Measurements from ENCODE around the gene DYNLT1. TPM values are rescaled to one million over a fixed set of nuclear protein-coding genes. Genes with fewer than 3 reads are reported as not detected.

Gene DYNLT1
- total and polyA plus RNA-seq, 9 donors, result 50.0 to 217 (median 103) TPM

- no peak for DNase-seq
- intact Hi-C loops (cut with DNase I), result loop anchor here in 1 of 4 donors (10.0 kb wide), 1 partner anchor 135 kb away; no protein-coding TSS in a partner anchor
- 74 to 83% (median 81%) methylated on average over 7 of the region's 7 CpGs for WGBS, 3 donors
- H3K4me1 ChIP-seq (ENCODE audit: insufficient read depth), result no peaks in the 10 kb centered on the region
- H3K36me3 ChIP-seq, result no peaks in the 10 kb centered on the region
- no peak overlapping the region for H3K4me3 ChIP-seq
- H3K9me3 ChIP-seq, result no peaks in the 10 kb centered on the region
- H3K27ac ChIP-seq, result no peak overlapping the region
- TF ChIP-seq, protein P1, sequence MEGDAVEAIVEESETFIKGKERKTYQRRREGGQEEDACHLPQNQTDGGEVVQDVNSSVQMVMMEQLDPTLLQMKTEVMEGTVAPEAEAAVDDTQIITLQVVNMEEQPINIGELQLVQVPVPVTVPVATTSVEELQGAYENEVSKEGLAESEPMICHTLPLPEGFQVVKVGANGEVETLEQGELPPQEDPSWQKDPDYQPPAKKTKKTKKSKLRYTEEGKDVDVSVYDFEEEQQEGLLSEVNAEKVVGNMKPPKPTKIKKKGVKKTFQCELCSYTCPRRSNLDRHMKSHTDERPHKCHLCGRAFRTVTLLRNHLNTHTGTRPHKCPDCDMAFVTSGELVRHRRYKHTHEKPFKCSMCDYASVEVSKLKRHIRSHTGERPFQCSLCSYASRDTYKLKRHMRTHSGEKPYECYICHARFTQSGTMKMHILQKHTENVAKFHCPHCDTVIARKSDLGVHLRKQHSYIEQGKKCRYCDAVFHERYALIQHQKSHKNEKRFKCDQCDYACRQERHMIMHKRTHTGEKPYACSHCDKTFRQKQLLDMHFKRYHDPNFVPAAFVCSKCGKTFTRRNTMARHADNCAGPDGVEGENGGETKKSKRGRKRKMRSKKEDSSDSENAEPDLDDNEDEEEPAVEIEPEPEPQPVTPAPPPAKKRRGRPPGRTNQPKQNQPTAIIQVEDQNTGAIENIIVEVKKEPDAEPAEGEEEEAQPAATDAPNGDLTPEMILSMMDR (IDR thresholded peaks at IDR 0.05), result no peak
- TF ChIP-seq EP300 (IDR thresholded peaks at IDR 0.05), result no peak
- TF ChIP-seq POLR2A (IDR thresholded peaks at IDR 0.05), result no peak
- no peaks in the 10 kb centered on the region for H3K27me3 ChIP-seq
Measured at GRCh38 chr6:158669145-158670035, 24.8 kb upstream of the DYNLT1 start.

GRCh38 chr6:158668707-158669103, 24.2 kb upstream of the DYNLT1 start:
- 72 to 73% (median 72%) methylated on average over 7 of the region's 7 CpGs for WGBS, 3 donors
- no peak overlapping the region for H3K27ac ChIP-seq
- TF ChIP-seq, protein P1 (IDR thresholded peaks at IDR 0.05), result no peak
- TF ChIP-seq POLR2A (IDR thresholded peaks at IDR 0.05) (no peak), EP300 (IDR thresholded peaks at IDR 0.05) (no peak)
- intact Hi-C loops (cut with DNase I), result loop anchor here in 1 of 4 donors (10.0 kb wide), 1 partner anchor 134 kb away; no protein-coding TSS in a partner anchor
- no peak overlapping the region for H3K4me3 ChIP-seq
- H3K27me3 ChIP-seq, result no peaks in the 10 kb centered on the region
- no peak for DNase-seq
- H3K9me3 ChIP-seq, result no peaks in the 10 kb centered on the region
- no peaks in the 10 kb centered on the region for H3K36me3 ChIP-seq
- no peaks in the 10 kb centered on the region for H3K4me1 ChIP-seq (ENCODE audit: insufficient read depth)

- no peak for TF ChIP-seq EP300 (IDR thresholded peaks at IDR 0.05)
- TF ChIP-seq, protein P1 (IDR thresholded peaks at IDR 0.05), result no peak
- no peak for TF ChIP-seq POLR2A (IDR thresholded peaks at IDR 0.05)
- no peaks in the 10 kb centered on the region for H3K9me3 ChIP-seq
- H3K4me3 ChIP-seq, result no peak overlapping the region
- no peaks in the 10 kb centered on the region for H3K36me3 ChIP-seq
- 90 to 95% (median 94%) methylated on average over 8 of the region's 8 CpGs for WGBS, 3 donors
- no peak overlapping the region for H3K27ac ChIP-seq
- no peaks in the 10 kb centered on the region for H3K27me3 ChIP-seq
- DNase-seq, result no peak
- peaks cover 3% of the 10 kb centered on the region for H3K4me1 ChIP-seq (ENCODE audit: insufficient read depth)
- intact Hi-C loops (cut with DNase I), result loop anchor here in 1 of 4 donors (10.0 kb wide), 1 partner anchor 133 kb away; no protein-coding TSS in a partner anchor
Measured at GRCh38 chr6:158667360-158667981, 22.9 kb upstream of the DYNLT1 start.

- no peaks in the 10 kb centered on the region for H3K36me3 ChIP-seq
- no peak overlapping the region for H3K27ac ChIP-seq
- intact Hi-C loops (cut with DNase I), result loop anchor here in 1 of 4 donors (10.0 kb wide), 1 partner anchor 132 kb away; no protein-coding TSS in a partner anchor
- no peaks in the 10 kb centered on the region for H3K27me3 ChIP-seq
- 89 to 94% (median 91%) methylated on average over 14 of the region's 14 CpGs for WGBS, 3 donors
- no peak overlapping the region for H3K4me3 ChIP-seq
- H3K4me1 ChIP-seq (ENCODE audit: insufficient read depth), result peaks cover 3% of the 10 kb centered on the region
- TF ChIP-seq EP300 (IDR thresholded peaks at IDR 0.05) (no peak), POLR2A (IDR thresholded peaks at IDR 0.05) (no peak)
- TF ChIP-seq, protein P1 (IDR thresholded peaks at IDR 0.05), result no peak
- no peak for DNase-seq
- no peaks in the 10 kb centered on the region for H3K9me3 ChIP-seq
Measured at GRCh38 chr6:158666628-158667359, 22.3 kb upstream of the DYNLT1 start.

Data from ovary (tissue), 9 donors.